HCEC 1CT (cell line): ENCODE measurements around the gene ANKLE1.
"Not testable (repeated sequence)": the region's sequence is repeated elsewhere in the genome, so short reads cannot be mapped to it uniquely, and the experiment has no call there.

Experiments
- DNase-seq: peaks from one replicate; pipeline ENCODE4 v3.0.0-alpha.2; 2017

Gene ANKLE1

GRCh38 chr19:17248011-17248776 lies 33.5 kb upstream of the ANKLE1 start:
- no peak for DNase-seq

GRCh38 chr19:17249887-17250548 lies 31.7 kb upstream of the ANKLE1 start:
- DNase-seq = no peak

GRCh38 chr19:17254636-17255035 lies 27.1 kb upstream of the ANKLE1 start:
- no peak for DNase-seq

- no peak for DNase-seq
Observed at GRCh38 chr19:17255150-17255621, 26.5 kb upstream of the ANKLE1 start.

GRCh38 chr19:17256130-17256529 lies 25.6 kb upstream of the ANKLE1 start:
- DNase-seq = no peak

- no peak for DNase-seq
Observed at GRCh38 chr19:17259118-17259780, 22.5 kb upstream of the ANKLE1 start.

GRCh38 chr19:17259934-17260333 lies 21.8 kb upstream of the ANKLE1 start:
- DNase-seq = no peak

GRCh38 chr19:17260842-17261325 lies 20.8 kb upstream of the ANKLE1 start:
- DNase-seq = peak; percentile 66

- DNase-seq = no peak
Observed at GRCh38 chr19:17262557-17262956, 19.1 kb upstream of the ANKLE1 start.

- no peak for DNase-seq
Observed at GRCh38 chr19:17263712-17264640, 17.7 kb upstream of the ANKLE1 start.

- DNase-seq = no peak
Observed at GRCh38 chr19:17264641-17264979, 17.1 kb upstream of the ANKLE1 start, which contains the start of gene USHBP1. Gene USHBP1, minus strand, starts transcription at chr19:17264745. Its CDS starts 446 bp downstream, at chr19:17264299.

GRCh38 chr19:17266026-17266425 lies 15.7 kb upstream of the ANKLE1 start:
- DNase-seq = no peak

- no peak for DNase-seq
Observed at GRCh38 chr19:17266589-17266974, 15.1 kb upstream of the ANKLE1 start.

GRCh38 chr19:17266975-17267788 lies 14.5 kb upstream of the ANKLE1 start, which contains the start of gene BABAM1:
Gene BABAM1, plus strand, starts transcription at chr19:17267443. Its CDS starts 1,364 bp downstream, at chr19:17268807.
- DNase-seq = peak; percentile 99

- DNase-seq = no peak
Observed at GRCh38 chr19:17268754-17269153, 12.9 kb upstream of the ANKLE1 start.

- DNase-seq = not testable (repeated sequence)
Observed at GRCh38 chr19:17274892-17275291, 6.8 kb upstream of the ANKLE1 start.

GRCh38 chr19:17275441-17276175 lies 6.1 kb upstream of the ANKLE1 start:
- no peak for DNase-seq

GRCh38 chr19:17279436-17279835 lies 2.3 kb upstream of the ANKLE1 start:
- DNase-seq = no peak

- peak; percentile 74 for DNase-seq
Observed at GRCh38 chr19:17282488-17283125, 906 bp downstream of the ANKLE1 start.

GRCh38 chr19:17283504-17283996 lies 1.8 kb downstream of the ANKLE1 start:
- no peak for DNase-seq
